ENCODE data around the gene ACVR2B.

DNA sequence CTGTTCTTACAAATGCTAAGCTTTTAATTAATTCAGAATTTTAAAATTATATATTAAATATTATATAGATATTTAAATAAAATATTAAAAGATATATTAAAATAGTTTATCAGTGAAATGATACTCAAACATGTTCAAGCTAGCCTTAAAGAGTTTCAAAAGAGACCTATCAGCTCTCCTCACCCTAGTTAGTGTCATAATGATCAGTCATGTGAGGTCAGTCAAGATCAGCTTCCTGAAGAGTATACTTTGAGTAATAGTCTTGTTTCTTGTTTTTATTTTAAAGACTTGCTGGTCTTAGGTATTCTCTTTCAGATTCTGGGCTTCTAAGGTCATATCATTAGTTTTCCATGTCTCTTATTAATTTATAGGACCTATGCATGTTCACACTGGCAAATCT is 56.9 kb downstream of the ACVR2B start:
- TF ChIP-seq ESRRA (IDR thresholded peaks at IDR 0.05; ENCODE audit: low read length) (no peak), SREBF2 (IDR thresholded peaks at IDR 0.05; ENCODE audit: low read length) (no peak), CEBPB (IDR thresholded peaks at IDR 0.05; ENCODE audit: borderline replicate concordance in 1 of 2, low read depth in 2 of 2, low read length in 2 of 2) (no peak), EZH2 (IDR thresholded peaks at IDR 0.05; ENCODE audit: borderline replicate concordance, control insufficient read depth, low read depth, low read length) (no peak)
- TF ChIP-seq, protein P1, sequence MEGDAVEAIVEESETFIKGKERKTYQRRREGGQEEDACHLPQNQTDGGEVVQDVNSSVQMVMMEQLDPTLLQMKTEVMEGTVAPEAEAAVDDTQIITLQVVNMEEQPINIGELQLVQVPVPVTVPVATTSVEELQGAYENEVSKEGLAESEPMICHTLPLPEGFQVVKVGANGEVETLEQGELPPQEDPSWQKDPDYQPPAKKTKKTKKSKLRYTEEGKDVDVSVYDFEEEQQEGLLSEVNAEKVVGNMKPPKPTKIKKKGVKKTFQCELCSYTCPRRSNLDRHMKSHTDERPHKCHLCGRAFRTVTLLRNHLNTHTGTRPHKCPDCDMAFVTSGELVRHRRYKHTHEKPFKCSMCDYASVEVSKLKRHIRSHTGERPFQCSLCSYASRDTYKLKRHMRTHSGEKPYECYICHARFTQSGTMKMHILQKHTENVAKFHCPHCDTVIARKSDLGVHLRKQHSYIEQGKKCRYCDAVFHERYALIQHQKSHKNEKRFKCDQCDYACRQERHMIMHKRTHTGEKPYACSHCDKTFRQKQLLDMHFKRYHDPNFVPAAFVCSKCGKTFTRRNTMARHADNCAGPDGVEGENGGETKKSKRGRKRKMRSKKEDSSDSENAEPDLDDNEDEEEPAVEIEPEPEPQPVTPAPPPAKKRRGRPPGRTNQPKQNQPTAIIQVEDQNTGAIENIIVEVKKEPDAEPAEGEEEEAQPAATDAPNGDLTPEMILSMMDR (IDR thresholded peaks at IDR 0.05 in 2 of 3, conservative IDR thresholded peaks at IDR 0.05 in 1 of 3; ENCODE audit: control insufficient read depth in 2 of 3, extremely low read depth in 1 of 3, insufficient read depth in 1 of 3, low read depth in 3 of 3, low read length in 3 of 3), result no peak
